OCI-LY3 (cell line): ENCODE data around the gene ABCA8.

Source experiments
- EZH2phosphoT487 ChIP-seq: fragments of 200-600 bp; shearing (Covaris generic); IDR thresholded peaks from 2 replicates; pipeline ENCODE4 v1.6.1; 2018; ENCODE audit warnings: antibody characterized with exemption, mixed run types, low read depth
- TF ChIP-seq, protein P1 (sequence below): fragments of 200-600, 300-600 bp; sonication (generic); IDR thresholded peaks from 2 replicates; pipeline ENCODE4 v1.5.1; 2014; ENCODE audit warnings: antibody characterized with exemption, low read length, low read depth

GRCh38 chr17:68910789-68911431 lies 44.3 kb downstream of the ABCA8 start:
- TF ChIP-seq, protein P1, sequence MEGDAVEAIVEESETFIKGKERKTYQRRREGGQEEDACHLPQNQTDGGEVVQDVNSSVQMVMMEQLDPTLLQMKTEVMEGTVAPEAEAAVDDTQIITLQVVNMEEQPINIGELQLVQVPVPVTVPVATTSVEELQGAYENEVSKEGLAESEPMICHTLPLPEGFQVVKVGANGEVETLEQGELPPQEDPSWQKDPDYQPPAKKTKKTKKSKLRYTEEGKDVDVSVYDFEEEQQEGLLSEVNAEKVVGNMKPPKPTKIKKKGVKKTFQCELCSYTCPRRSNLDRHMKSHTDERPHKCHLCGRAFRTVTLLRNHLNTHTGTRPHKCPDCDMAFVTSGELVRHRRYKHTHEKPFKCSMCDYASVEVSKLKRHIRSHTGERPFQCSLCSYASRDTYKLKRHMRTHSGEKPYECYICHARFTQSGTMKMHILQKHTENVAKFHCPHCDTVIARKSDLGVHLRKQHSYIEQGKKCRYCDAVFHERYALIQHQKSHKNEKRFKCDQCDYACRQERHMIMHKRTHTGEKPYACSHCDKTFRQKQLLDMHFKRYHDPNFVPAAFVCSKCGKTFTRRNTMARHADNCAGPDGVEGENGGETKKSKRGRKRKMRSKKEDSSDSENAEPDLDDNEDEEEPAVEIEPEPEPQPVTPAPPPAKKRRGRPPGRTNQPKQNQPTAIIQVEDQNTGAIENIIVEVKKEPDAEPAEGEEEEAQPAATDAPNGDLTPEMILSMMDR = no peak
- TF ChIP-seq EZH2phosphoT487 = no peak
